Skeletal muscle tissue (tissue), 4 donors: ENCODE data around the gene SUPT5H. TPM values are rescaled to one million over a fixed set of nuclear protein-coding genes. Genes with fewer than 3 reads are reported as not detected.

ENCODE experiments used
- H3K27ac ChIP-seq: one replicate; pipeline ENCODE4 v1.7.0; 2013; ENCODE audit warnings: mild to moderate bottlenecking, low read depth, low read length, inconsistent platforms
- H3K27me3 ChIP-seq, 3 donors: one replicate each; pipeline ENCODE4 v1.7.0; 2013; ENCODE audit warnings: low read length in 3 of 3; ENCODE audit not compliant: control insufficient read depth in 3 of 3, insufficient read depth in 3 of 3
- H3K36me3 ChIP-seq, 3 donors: one replicate each; pipeline ENCODE4 v1.7.0; 2013; ENCODE audit warnings: low read length in 3 of 3; ENCODE audit not compliant: control insufficient read depth in 3 of 3, insufficient read depth in 3 of 3
- H3K4me1 ChIP-seq, 3 donors: one replicate each; pipeline ENCODE4 v1.7.0; 2013; ENCODE audit warnings: low read length in 3 of 3, mild to moderate bottlenecking in 3 of 3; ENCODE audit not compliant: control insufficient read depth in 3 of 3, insufficient read depth in 3 of 3
- H3K4me3 ChIP-seq, 3 donors: one replicate each; pipeline ENCODE4 v1.7.0; 2013; ENCODE audit warnings: low read length in 3 of 3
- H3K9ac ChIP-seq, 3 donors: one replicate each; pipeline ENCODE4 v1.7.0; 2013; ENCODE audit warnings: low read length in 3 of 3, mild to moderate bottlenecking in 3 of 3, moderate library complexity in 2 of 3, low read depth in 1 of 3
- H3K9me3 ChIP-seq, 3 donors: one replicate each; pipeline ENCODE4 v1.7.0; 2013; ENCODE audit warnings: low read length in 3 of 3; ENCODE audit not compliant: control insufficient read depth in 3 of 3
- total RNA-seq: library from RNA; depleted of rRNA; stranded (reverse); fragments of >200 nt; gene quantifications from one replicate; pipeline ENCODE4 v1.2.3, GENCODE V29; 2014
- donor health status: Osteomylitis.

Gene SUPT5H
- total RNA-seq, 1 donor from 2014 or later, result 40.7 TPM

DNA sequence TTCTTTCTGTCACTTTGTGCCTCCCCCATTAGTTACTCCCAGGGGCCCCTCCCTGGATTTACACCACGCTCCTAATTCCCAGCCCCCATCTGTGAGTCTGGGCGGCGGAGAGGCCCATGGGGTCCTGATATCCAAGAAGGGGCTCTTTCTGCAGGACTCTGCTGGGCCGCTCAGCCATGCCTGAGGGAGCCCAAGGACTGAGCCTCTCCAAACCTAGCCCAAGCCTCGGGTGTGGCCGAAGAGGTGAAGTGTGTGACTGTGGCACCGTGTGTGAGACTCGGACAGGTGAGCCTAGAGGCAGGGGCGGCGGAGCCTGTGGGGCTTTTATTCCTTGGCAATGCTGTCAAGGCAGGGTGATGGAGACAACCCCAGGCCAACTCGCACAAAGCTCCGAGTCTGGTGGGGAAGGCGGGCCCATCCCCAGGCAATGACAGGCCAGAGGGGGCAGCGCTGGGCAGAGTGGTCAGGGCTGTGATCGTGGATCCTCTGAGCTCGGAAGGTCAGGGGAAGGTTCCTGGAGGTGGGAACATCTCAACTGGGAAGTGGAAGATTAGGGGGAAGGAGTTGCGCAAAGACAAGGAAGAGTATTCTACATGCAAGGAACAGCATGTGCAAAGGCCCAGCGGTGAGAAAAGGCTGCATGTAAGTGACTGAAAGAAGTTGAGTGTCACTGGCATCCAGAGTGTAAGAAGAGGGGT, 31.3 kb upstream of the SUPT5H start:
- peak overlapping the region; percentile 99 for H3K27ac ChIP-seq
- peak overlapping the region; percentile 70 to 81 (median 80) for H3K4me3 ChIP-seq
- H3K4me1 ChIP-seq, result peaks cover 22 to 50% (median 49%) of the 10 kb centered on the region in 3 donors
- H3K36me3 ChIP-seq, result peaks cover 2 to 7% (median 5%) of the 10 kb centered on the region in 3 donors
- peak overlapping the region; percentile 55 to 74 (median 65) for H3K9ac ChIP-seq
- no peaks in the 10 kb centered on the region for H3K9me3 ChIP-seq
- H3K27me3 ChIP-seq, result no peaks in the 10 kb centered on the region

DNA sequence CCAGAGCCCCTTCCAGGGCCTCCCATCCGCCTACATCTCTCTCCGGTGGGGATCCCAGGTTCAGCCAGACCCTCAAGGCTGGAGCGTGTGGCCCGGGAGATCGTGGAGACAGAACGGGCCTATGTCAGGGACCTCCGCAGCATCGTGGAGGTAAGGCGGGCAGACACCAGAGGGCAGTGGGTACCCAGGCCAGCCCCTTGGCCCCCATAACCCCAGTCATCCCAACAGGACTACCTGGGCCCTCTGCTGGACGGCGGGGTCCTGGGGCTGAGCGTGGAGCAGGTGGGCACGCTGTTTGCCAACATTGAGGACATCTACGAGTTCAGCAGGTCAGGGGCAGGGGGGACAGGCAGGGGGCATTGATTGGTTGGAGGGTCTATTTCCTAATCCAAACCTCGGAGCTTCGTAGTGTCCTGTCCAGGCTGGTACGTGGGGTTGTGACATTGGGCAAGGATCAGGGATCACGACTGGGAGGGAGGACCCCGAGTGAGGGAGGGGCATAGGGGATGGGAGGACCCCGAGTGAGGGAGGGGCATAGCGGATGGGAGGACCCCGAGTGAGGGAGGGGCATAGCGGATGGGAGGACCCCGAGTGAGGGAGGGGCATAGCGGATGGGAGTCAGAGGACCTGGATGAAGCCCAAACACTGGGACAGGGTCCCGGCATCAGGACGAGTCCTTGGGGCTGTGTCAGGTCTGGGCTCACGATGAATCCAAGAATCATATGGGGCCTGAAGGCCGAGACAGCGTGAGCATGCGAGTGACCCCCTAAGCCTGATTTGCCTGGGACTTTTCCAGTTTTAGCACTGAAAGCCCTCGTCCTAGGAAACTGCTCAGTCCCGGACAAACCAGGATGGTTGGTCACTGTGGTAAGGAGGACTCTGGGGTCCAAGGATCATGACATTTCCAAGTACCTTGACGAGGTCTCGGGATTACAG, 30.0 kb upstream of the SUPT5H start:
- H3K4me1 ChIP-seq, result peaks cover 18 to 41% (median 41%) of the 10 kb centered on the region in 3 donors
- peak overlapping the region; percentile 99 for H3K27ac ChIP-seq
- H3K4me3 ChIP-seq, result peak overlapping the region in 2 of 3 donors; percentile 35 to 81
- H3K27me3 ChIP-seq, result no peaks in the 10 kb centered on the region
- H3K36me3 ChIP-seq, result peaks cover 2 to 8% (median 6%) of the 10 kb centered on the region in 3 donors
- H3K9me3 ChIP-seq, result no peaks in the 10 kb centered on the region
- H3K9ac ChIP-seq, result peak overlapping the region in 2 of 3 donors; percentile 19 to 74

DNA sequence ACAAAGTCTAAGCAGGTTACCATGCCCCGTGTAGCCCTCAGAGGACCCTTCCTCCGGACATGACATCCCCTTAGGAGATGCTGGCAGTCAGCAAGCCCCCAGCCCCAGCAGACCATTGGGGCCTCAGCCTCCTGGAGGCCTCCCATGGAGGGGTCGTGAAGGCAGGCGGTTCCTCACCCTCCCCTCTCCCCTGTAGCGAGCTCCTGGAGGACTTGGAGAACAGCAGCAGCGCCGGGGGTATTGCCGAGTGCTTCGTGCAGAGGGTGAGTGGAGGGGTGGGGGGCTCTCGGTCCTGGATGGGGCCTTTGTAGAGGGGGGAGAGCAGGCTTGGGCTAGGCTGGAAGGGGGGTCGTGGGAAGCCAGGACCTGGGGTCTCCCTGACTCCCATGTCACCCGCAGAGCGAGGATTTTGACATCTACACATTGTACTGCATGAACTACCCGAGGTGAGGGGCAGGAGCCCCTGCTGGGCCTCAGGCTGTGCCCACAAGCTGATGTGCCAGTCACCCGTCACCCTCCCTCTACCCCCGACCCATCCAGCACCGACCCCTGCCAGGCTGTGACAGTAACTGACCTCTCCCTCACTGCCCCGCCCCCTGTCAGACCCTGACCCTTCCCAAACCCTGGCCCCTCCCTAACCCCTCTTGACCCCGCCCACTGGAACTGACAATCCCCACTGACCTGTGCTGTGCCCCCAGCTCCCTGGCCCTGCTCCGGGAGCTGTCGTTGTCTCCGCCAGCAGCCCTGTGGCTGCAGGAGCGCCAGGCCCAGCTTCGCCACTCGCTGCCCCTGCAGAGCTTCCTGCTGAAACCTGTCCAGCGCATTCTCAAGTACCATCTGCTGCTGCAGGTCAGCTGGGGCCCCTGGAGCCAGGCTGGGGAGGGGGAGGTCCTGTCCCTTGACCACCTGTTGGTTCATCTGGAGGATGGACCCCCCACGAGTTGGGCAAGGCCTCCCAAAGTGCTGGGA, 28.9 kb upstream of the SUPT5H start:
- Histone ChIP-seq H3K27ac (no peak overlapping the region), H3K36me3 (peaks cover 6 to 8% (median 7%) of the 10 kb centered on the region in 3 donors), H3K9me3 (no peaks in the 10 kb centered on the region), H3K27me3 (no peaks in the 10 kb centered on the region), H3K9ac (peak overlapping the region in 1 of 3 donors; percentile 40), H3K4me1 (peaks cover 8 to 30% (median 30%) of the 10 kb centered on the region in 3 donors), H3K4me3 (no peak overlapping the region)

DNA sequence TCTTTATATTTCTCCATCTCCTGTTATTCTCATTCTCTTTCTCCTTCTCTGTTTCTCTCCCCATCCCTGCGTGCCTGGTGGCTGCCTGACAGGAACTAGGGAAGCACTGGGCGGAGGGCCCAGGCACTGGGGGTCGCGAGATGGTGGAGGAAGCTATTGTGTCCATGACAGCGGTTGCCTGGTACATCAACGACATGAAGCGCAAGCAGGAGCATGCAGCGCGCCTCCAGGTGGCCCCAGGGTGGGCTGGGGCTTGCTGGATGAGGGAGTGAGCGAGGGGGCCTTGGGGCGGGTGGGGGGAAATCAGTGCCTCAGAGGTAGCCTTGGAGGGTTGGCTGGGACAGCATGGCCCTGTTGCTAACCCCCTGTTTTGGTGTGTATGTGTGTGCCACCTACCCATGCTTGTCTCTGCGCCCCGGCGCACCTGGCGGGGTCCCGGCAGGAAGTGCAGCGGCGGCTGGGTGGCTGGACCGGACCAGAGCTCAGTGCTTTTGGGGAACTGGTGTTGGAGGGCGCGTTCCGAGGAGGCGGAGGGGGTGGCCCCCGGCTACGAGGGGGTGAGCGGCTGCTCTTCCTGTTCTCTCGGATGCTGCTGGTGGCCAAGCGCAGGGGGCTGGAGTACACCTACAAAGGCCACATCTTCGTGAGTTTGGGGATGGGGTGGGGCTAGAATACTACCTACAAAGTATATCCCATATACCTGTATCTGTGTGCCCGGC, 27.8 kb upstream of the SUPT5H start:
- H3K4me3 ChIP-seq, result no peak overlapping the region
- H3K27me3 ChIP-seq, result no peaks in the 10 kb centered on the region
- peaks cover 3 to 27% (median 27%) of the 10 kb centered on the region in 3 donors for H3K4me1 ChIP-seq
- no peaks in the 10 kb centered on the region for H3K9me3 ChIP-seq
- H3K27ac ChIP-seq, result no peak overlapping the region
- peaks cover 6 to 9% (median 8%) of the 10 kb centered on the region in 3 donors for H3K36me3 ChIP-seq
- no peak overlapping the region for H3K9ac ChIP-seq

DNA sequence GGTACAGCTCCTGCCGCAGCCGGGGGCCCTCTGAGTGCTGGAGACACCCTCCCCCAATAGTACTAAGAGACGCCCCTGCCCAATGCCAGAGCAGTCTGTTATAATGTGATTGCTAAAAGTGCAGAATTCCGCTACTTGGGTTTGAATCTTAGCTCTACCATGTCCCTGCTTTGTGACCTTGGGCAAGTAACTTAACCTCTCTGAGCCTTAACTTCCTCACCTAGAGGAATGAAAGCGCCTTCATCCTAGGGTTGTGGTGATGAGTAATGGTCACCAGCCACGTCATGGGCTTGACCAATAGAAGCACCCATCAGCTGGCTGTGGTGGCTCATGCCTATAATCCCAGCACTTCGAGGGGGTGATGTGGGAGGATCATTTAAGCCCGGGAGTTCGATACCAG, 26.4 kb upstream of the SUPT5H start:
- no peak overlapping the region for H3K9ac ChIP-seq
- H3K27ac ChIP-seq, result no peak overlapping the region
- H3K4me1 ChIP-seq, result peaks cover 3 to 24% (median 20%) of the 10 kb centered on the region in 3 donors
- H3K27me3 ChIP-seq, result no peaks in the 10 kb centered on the region
- no peaks in the 10 kb centered on the region for H3K9me3 ChIP-seq
- H3K4me3 ChIP-seq, result no peak overlapping the region
- H3K36me3 ChIP-seq, result peaks cover 6 to 11% (median 8%) of the 10 kb centered on the region in 3 donors

DNA sequence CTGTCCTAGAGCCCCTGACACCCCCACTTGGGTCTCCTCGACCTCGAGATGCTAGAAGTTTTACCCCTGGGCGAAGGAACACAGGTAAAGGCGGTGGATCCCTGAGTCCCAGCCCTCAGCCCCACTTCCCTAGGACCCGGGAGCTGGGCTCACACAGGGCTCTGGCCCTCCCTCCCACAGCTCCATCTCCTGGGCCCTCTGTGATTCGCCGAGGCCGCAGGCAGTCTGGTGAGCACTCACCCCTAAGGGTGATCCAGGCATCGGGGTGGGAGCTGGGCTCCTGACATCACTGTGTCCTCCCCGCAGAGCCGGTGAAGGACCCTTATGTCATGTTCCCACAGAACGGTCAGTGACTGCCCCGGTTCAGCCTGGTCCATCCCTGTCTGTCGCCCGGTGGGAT, 24.6 kb upstream of the SUPT5H start:
- H3K27me3 ChIP-seq, result no peaks in the 10 kb centered on the region

DNA sequence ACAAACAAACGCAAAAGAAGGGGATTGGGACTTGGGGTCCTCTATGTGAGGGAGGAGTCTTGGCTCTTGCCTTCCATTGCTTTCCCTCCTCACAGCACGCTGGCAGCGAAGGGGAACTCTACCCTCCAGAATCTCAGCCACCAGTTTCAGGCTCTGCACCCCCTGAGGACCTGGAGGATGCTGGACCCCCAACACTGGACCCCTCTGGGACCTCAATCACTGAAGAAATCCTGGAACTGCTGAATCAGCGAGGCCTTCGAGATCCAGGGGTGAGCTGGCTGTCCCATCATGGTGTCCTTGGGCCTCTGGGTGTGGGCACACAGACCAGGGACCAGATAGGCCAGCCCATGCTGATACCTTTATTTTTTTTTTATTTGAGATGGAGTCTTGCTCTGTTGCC, 23.4 kb upstream of the SUPT5H start:
- Histone ChIP-seq H3K27me3 (no peaks in the 10 kb centered on the region), H3K4me3 (no peak overlapping the region), H3K9ac (no peak overlapping the region), H3K4me1 (no peaks in the 10 kb centered on the region), H3K27ac (no peak overlapping the region), H3K36me3 (peaks cover 6 to 13% (median 8%) of the 10 kb centered on the region in 3 donors), H3K9me3 (no peaks in the 10 kb centered on the region)

More for the DNA sequence above, 24.6 kb upstream of the SUPT5H start:
- peaks cover 0 to 7% (median 4%) of the 10 kb centered on the region in 3 donors for H3K4me1 ChIP-seq
- H3K9me3 ChIP-seq, result no peaks in the 10 kb centered on the region
- H3K27ac ChIP-seq, result no peak overlapping the region
- H3K4me3 ChIP-seq, result no peak overlapping the region
- peaks cover 6 to 13% (median 8%) of the 10 kb centered on the region in 3 donors for H3K36me3 ChIP-seq
- H3K9ac ChIP-seq, result no peak overlapping the region

DNA sequence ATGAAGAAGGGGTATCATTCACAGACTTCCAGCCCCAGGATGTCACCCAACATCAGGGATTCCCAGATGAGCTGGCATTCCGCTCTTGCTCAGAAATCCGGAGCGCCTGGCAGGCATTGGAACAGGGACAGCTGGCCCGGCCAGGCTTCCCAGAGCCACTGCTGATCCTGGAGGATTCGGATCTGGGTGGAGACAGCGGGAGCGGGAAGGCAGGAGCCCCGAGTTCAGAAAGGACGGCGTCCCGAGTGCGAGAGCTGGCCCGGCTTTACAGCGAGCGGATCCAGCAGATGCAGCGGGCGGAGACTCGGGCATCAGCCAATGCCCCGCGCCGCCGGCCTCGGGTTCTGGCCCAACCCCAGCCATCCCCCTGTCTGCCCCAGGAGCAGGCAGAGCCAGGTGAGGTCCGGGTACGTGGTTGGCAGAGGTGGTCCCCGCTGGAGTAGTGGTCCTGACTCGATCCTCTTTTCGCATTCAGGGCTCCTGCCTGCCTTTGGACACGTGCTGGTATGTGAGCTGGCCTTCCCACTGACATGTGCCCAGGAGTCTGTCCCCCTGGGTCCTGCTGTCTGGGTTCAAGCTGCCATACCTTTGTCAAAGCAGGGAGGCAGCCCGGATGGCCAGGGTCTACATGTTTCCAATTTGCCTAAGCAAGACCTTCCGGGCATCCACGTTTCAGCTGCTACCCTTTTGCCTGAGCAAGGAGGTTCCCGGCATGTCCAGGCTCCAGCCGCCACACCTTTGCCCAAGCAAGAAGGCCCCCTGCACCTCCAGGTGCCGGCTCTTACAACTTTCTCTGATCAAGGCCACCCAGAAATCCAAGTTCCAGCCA, 21.9 kb upstream of the SUPT5H start:
- Histone ChIP-seq H3K4me3 (no peak overlapping the region), H3K27me3 (no peaks in the 10 kb centered on the region), H3K9ac (no peak overlapping the region), H3K36me3 (peaks cover 6 to 13% (median 7%) of the 10 kb centered on the region in 3 donors), H3K9me3 (no peaks in the 10 kb centered on the region), H3K4me1 (peaks cover 0 to 10% (median 3%) of the 10 kb centered on the region in 3 donors), H3K27ac (no peak overlapping the region)
